NCI-H128 (cell line): ENCODE measurements around the gene COQ8A.

Experiments
- DNase-seq: peaks from one replicate; lab custom pipeline; 2025; ENCODE audit not compliant: unreplicated experiment; lab: John Stamatoyannopoulos, UW

The COQ8A gene

GRCh38 chr1:227003165-227003564 lies 63.1 kb downstream of the COQ8A start:
- no peak for DNase-seq

GRCh38 chr1:227004796-227005195 lies 64.7 kb downstream of the COQ8A start:
- DNase-seq: no peak

- DNase-seq: no peak
Observed at GRCh38 chr1:227006226-227006796, 66.2 kb downstream of the COQ8A start.

- DNase-seq: no peak
Observed at GRCh38 chr1:227009937-227010336, 69.8 kb downstream of the COQ8A start.

- DNase-seq: no peak
Observed at GRCh38 chr1:227010645-227011044, 70.6 kb downstream of the COQ8A start.

GRCh38 chr1:227016990-227017389 lies 76.9 kb downstream of the COQ8A start:
- DNase-seq: no peak

- no peak for DNase-seq
Observed at GRCh38 chr1:227032396-227032795, 92.3 kb downstream of the COQ8A start.

- DNase-seq: no peak
Observed at GRCh38 chr1:227033880-227034279, 93.8 kb downstream of the COQ8A start.

GRCh38 chr1:227035316-227035715 lies 95.2 kb downstream of the COQ8A start:
- DNase-seq: no peak

- DNase-seq: no peak
Observed at GRCh38 chr1:227037121-227037520, 97.0 kb downstream of the COQ8A start.
